Measurements from ENCODE around the gene RPS21. TPM values are rescaled to one million over a fixed set of nuclear protein-coding genes. Genes with fewer than 3 reads are reported as not detected.

Gene RPS21
- total RNA-seq, 2 experiments from 2014 or later: 3,015 to 3,210 TPM

- Mint-ChIP-seq H3K27ac (no peak overlapping the region), H3K4me3 (no peak overlapping the region)
- no peak for ATAC-seq (ENCODE audit: poor library complexity)
Observed at GRCh38 chr20:62349556-62350097, 37.3 kb upstream of the RPS21 start.

GRCh38 chr20:62350098-62350628 is 36.7 kb upstream of the RPS21 start:
- ATAC-seq (ENCODE audit: poor library complexity) (no peak), DNase-seq (no peak)
- no peak for TF ChIP-seq CTCF (IDR thresholded peaks at IDR 0.05)
- no peak overlapping the region for H3K27ac Mint-ChIP-seq
- peaks cover 0 to 2% of the 10 kb centered on the region in 2 experiments for H3K27me3 ChIP-seq (ENCODE audit: control insufficient read depth in 1 of 2, insufficient read depth in 2 of 2, low read length in 2 of 2)
- no peak overlapping the region for H3K27ac ChIP-seq (ENCODE audit: low read depth in 1 of 2, low read length in 2 of 2)
- H3K4me3 ChIP-seq (ENCODE audit: low read length): no peak overlapping the region
- no peaks in the 10 kb centered on the region for H3K36me3 Mint-ChIP-seq (ENCODE audit: low read depth)
- no peak overlapping the region for H3K4me3 Mint-ChIP-seq
- no peaks in the 10 kb centered on the region for H3K4me1 Mint-ChIP-seq (ENCODE audit: low read depth)
- intact Hi-C loops (cut with DNase I, micrococcal nuclease): no loop called here
- CTCF ChIA-PET: no interaction called here
- H3K9me3 ChIP-seq (ENCODE audit: control insufficient read depth in 1 of 2, insufficient read depth in 1 of 2, low read length in 2 of 2): peaks cover 0 to 20% of the 10 kb centered on the region in 2 experiments
- no peaks in the 10 kb centered on the region for H3K36me3 ChIP-seq (ENCODE audit: insufficient read depth, low read length)
- no peaks in the 10 kb centered on the region for H3K27me3 Mint-ChIP-seq
- H3K4me1 ChIP-seq (ENCODE audit: insufficient read depth, low read length): no peaks in the 10 kb centered on the region
- peaks cover 3% of the 10 kb centered on the region for H3K9me3 Mint-ChIP-seq
- POLR2A ChIA-PET: no interaction called here

More at GRCh38 chr20:62349556-62350097, 37.3 kb upstream of the RPS21 start:
- CTCF ChIA-PET: no interaction called here
- TF ChIP-seq CTCF (IDR thresholded peaks at IDR 0.05): no peak
- Mint-ChIP-seq H3K36me3 (ENCODE audit: low read depth) (no peaks in the 10 kb centered on the region), H3K9me3 (peaks cover 3% of the 10 kb centered on the region), H3K4me1 (ENCODE audit: low read depth) (no peaks in the 10 kb centered on the region), H3K27me3 (no peaks in the 10 kb centered on the region)
- no peaks in the 10 kb centered on the region for H3K27me3 ChIP-seq (ENCODE audit: control insufficient read depth in 1 of 2, insufficient read depth in 2 of 2, low read length in 2 of 2)
- no peaks in the 10 kb centered on the region for H3K4me1 ChIP-seq (ENCODE audit: insufficient read depth, low read length)
- POLR2A ChIA-PET: no interaction called here
- H3K4me3 ChIP-seq (ENCODE audit: low read length): no peak overlapping the region
- intact Hi-C loops (cut with DNase I, micrococcal nuclease): no loop called here
- H3K36me3 ChIP-seq (ENCODE audit: insufficient read depth, low read length): no peaks in the 10 kb centered on the region
- no peak overlapping the region for H3K27ac ChIP-seq (ENCODE audit: low read depth in 1 of 2, low read length in 2 of 2)
- peaks cover 0 to 20% of the 10 kb centered on the region in 2 experiments for H3K9me3 ChIP-seq (ENCODE audit: control insufficient read depth in 1 of 2, insufficient read depth in 1 of 2, low read length in 2 of 2)
- DNase-seq: no peak

- no peak overlapping the region for H3K27ac Mint-ChIP-seq
- no peaks in the 10 kb centered on the region for H3K36me3 Mint-ChIP-seq (ENCODE audit: low read depth)
- no peak for TF ChIP-seq CTCF (IDR thresholded peaks at IDR 0.05)
- no peak for DNase-seq
- peaks cover 0 to 2% of the 10 kb centered on the region in 2 experiments for H3K27me3 ChIP-seq (ENCODE audit: control insufficient read depth in 1 of 2, insufficient read depth in 2 of 2, low read length in 2 of 2)
- no peaks in the 10 kb centered on the region for H3K4me1 Mint-ChIP-seq (ENCODE audit: low read depth)
- H3K4me3 Mint-ChIP-seq: no peak overlapping the region
- H3K4me1 ChIP-seq (ENCODE audit: insufficient read depth, low read length): no peaks in the 10 kb centered on the region
- CTCF ChIA-PET: no interaction called here
- no peak overlapping the region for H3K27ac ChIP-seq (ENCODE audit: low read depth in 1 of 2, low read length in 2 of 2)
- intact Hi-C loops (cut with DNase I, micrococcal nuclease): no loop called here
- ATAC-seq (ENCODE audit: poor library complexity): no peak
- H3K27me3 Mint-ChIP-seq: no peaks in the 10 kb centered on the region
- no peak overlapping the region for H3K4me3 ChIP-seq (ENCODE audit: low read length)
- H3K9me3 Mint-ChIP-seq: peaks cover 3% of the 10 kb centered on the region
- POLR2A ChIA-PET: no interaction called here
- H3K9me3 ChIP-seq (ENCODE audit: control insufficient read depth in 1 of 2, insufficient read depth in 1 of 2, low read length in 2 of 2): peaks cover 0 to 20% of the 10 kb centered on the region in 2 experiments
- no peaks in the 10 kb centered on the region for H3K36me3 ChIP-seq (ENCODE audit: insufficient read depth, low read length)
Observed at GRCh38 chr20:62350629-62351422, 36.1 kb upstream of the RPS21 start.
